NCI-H1930 (cell line): ENCODE results near the gene NGFR.
"Not testable (repeated sequence)": the region's sequence is repeated elsewhere in the genome, so short reads cannot be mapped to it uniquely, and the experiment has no call there.

ENCODE experiments used
- DNase-seq, 2 experiments: peaks; one replicate each; lab custom pipeline; 2025; lab: John Stamatoyannopoulos, UW

The NGFR gene

GRCh38 chr17:49547566-49547965 is 52.5 kb downstream of the NGFR start:
- DNase-seq, result no peak

GRCh38 chr17:49548051-49548505 is 53.0 kb downstream of the NGFR start:
- DNase-seq, result no peak

- no peak for DNase-seq
Measured at GRCh38 chr17:49548506-49549310, 53.6 kb downstream of the NGFR start.

- DNase-seq, result no peak
Measured at GRCh38 chr17:49549311-49549605, 54.2 kb downstream of the NGFR start.

- DNase-seq, result no peak
Measured at GRCh38 chr17:49549691-49550678, 54.9 kb downstream of the NGFR start.

- DNase-seq, result not testable (repeated sequence)
Measured at GRCh38 chr17:49550764-49551163, 55.7 kb downstream of the NGFR start.

- no peak for DNase-seq
Measured at GRCh38 chr17:49551221-49552069, 56.4 kb downstream of the NGFR start.

GRCh38 chr17:49552070-49552751 is 57.1 kb downstream of the NGFR start:
- no peak for DNase-seq

- no peak for DNase-seq
Measured at GRCh38 chr17:49553676-49554335, 58.7 kb downstream of the NGFR start.

- DNase-seq, result no peak
Measured at GRCh38 chr17:49554694-49555494, 59.8 kb downstream of the NGFR start.

- DNase-seq, result no peak
Measured at GRCh38 chr17:49555495-49556222, 60.6 kb downstream of the NGFR start.

GRCh38 chr17:49556223-49556943 is 61.3 kb downstream of the NGFR start:
- peak; percentile 48 to 64 for DNase-seq

GRCh38 chr17:49557312-49558024 is 62.4 kb downstream of the NGFR start:
- DNase-seq, result peak; percentile 29 to 48
